Kidney glomerular epithelial cell (primary cell): ENCODE data around the gene PLA2G2A.
A peak's percentile ranks its signal among the peaks of the same experiment; 100 is the strongest.
"Not testable (repeated sequence)": the region's sequence is repeated elsewhere in the genome, so short reads cannot be mapped to it uniquely, and the experiment has no call there.

Experiments used
- DNase-seq: peaks from one replicate; lab custom pipeline; 2025; lab: John Stamatoyannopoulos, UW

The PLA2G2A gene

GRCh38 chr1:19973616-19974015, 5.8 kb downstream of the PLA2G2A start:
- DNase-seq = no peak

- DNase-seq = no peak
Observed at GRCh38 chr1:19971664-19972063, 7.8 kb downstream of the PLA2G2A start.

GRCh38 chr1:19969898-19970660, 9.3 kb downstream of the PLA2G2A start:
- DNase-seq = no peak

- no peak for DNase-seq
Observed at GRCh38 chr1:19967808-19968207, 11.6 kb downstream of the PLA2G2A start.

- no peak for DNase-seq
Observed at GRCh38 chr1:19964542-19964941, 14.9 kb downstream of the PLA2G2A start.

- no peak for DNase-seq
Observed at GRCh38 chr1:19963636-19964035, 15.8 kb downstream of the PLA2G2A start.

GRCh38 chr1:19960591-19960990, 18.8 kb downstream of the PLA2G2A start:
- no peak for DNase-seq

- no peak for DNase-seq
Observed at GRCh38 chr1:19957779-19958178, 21.6 kb downstream of the PLA2G2A start.

- DNase-seq = no peak
Observed at GRCh38 chr1:19955534-19956170, 23.8 kb downstream of the PLA2G2A start.

GRCh38 chr1:19954059-19954458, 25.4 kb downstream of the PLA2G2A start:
- no peak for DNase-seq

GRCh38 chr1:19949016-19949415, 30.4 kb downstream of the PLA2G2A start:
- DNase-seq = peak; percentile 14

GRCh38 chr1:19946971-19947370, 32.4 kb downstream of the PLA2G2A start:
- DNase-seq = no peak

GRCh38 chr1:19946331-19946751, 33.1 kb downstream of the PLA2G2A start:
- no peak for DNase-seq

- no peak for DNase-seq
Observed at GRCh38 chr1:19945914-19946313, 33.5 kb downstream of the PLA2G2A start.

- no peak for DNase-seq
Observed at GRCh38 chr1:19942657-19943056, 36.8 kb downstream of the PLA2G2A start.

GRCh38 chr1:19942088-19942487, 37.3 kb downstream of the PLA2G2A start:
- no peak for DNase-seq

- DNase-seq = no peak
Observed at GRCh38 chr1:19941206-19941568, 38.2 kb downstream of the PLA2G2A start.

GRCh38 chr1:19940486-19941205, 38.8 kb downstream of the PLA2G2A start:
- DNase-seq = no peak

GRCh38 chr1:19938472-19938871, 40.9 kb downstream of the PLA2G2A start:
- DNase-seq = no peak

- no peak for DNase-seq
Observed at GRCh38 chr1:19936061-19936750, 43.2 kb downstream of the PLA2G2A start.

- no peak for DNase-seq
Observed at GRCh38 chr1:19934336-19934735, 45.1 kb downstream of the PLA2G2A start.

- no peak for DNase-seq
Observed at GRCh38 chr1:19932866-19933265, 46.6 kb downstream of the PLA2G2A start.

- not testable (repeated sequence) for DNase-seq
Observed at GRCh38 chr1:19927130-19927421, 52.3 kb downstream of the PLA2G2A start.
